KOPT-K1 (cell line): ENCODE results near the gene CCDC63.

Experiments used
- H3K27ac ChIP-seq: fragments of 200-600 bp; sonication (generic); 2 replicates; pipeline ENCODE4 v1.5.1; 2016; ENCODE audit warnings: antibody characterized with exemption, mild to moderate bottlenecking, low read depth, low read length; ENCODE audit not compliant: poor library complexity, severe bottlenecking
- H3K36me3 ChIP-seq: fragments of 200-600 bp; sonication (generic); 2 replicates; pipeline ENCODE4 v1.5.1; 2017; ENCODE audit warnings: antibody characterized with exemption, mild to moderate bottlenecking, low read length, moderate library complexity; ENCODE audit not compliant: insufficient read depth
- H3K9me3 ChIP-seq: fragments of 200-600 bp; sonication (generic); 2 replicates; pipeline ENCODE4 v1.5.1; 2017; ENCODE audit warnings: antibody characterized with exemption, low read length, mild to moderate bottlenecking; ENCODE audit not compliant: insufficient read depth, poor library complexity, severe bottlenecking

Gene CCDC63

GRCh38 chr12:110917467-110917866 is 70.7 kb downstream of the CCDC63 start:
- Histone ChIP-seq H3K36me3 (no peaks in the 10 kb centered on the region), H3K9me3 (no peaks in the 10 kb centered on the region), H3K27ac (no peak overlapping the region)

- Histone ChIP-seq H3K36me3 (no peaks in the 10 kb centered on the region), H3K27ac (no peak overlapping the region), H3K9me3 (no peaks in the 10 kb centered on the region)
These were observed 71.2 kb downstream of the CCDC63 start for GRCh38 chr12:110917961-110918360.

DNA sequence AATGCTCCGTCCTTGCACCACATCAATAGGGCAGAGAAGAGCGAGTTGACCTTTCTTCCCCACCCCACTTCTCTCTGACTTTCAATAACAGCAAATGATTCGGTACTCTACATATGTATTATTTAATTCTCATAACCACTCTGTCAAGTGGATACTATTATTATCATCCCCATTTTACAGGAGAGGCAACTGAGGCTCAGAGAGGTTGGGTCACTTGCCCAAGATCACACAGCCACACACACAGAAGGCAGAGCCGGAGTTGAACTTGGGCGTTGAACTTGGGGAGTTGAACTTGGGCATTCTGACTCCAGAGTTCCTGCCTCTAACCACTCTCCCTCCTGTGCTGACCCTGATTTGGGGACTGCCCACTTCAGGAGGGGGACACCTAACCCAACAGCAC is 72.9 kb downstream of the CCDC63 start:
- Histone ChIP-seq H3K36me3 (no peaks in the 10 kb centered on the region), H3K27ac (no peak overlapping the region), H3K9me3 (no peaks in the 10 kb centered on the region)

DNA sequence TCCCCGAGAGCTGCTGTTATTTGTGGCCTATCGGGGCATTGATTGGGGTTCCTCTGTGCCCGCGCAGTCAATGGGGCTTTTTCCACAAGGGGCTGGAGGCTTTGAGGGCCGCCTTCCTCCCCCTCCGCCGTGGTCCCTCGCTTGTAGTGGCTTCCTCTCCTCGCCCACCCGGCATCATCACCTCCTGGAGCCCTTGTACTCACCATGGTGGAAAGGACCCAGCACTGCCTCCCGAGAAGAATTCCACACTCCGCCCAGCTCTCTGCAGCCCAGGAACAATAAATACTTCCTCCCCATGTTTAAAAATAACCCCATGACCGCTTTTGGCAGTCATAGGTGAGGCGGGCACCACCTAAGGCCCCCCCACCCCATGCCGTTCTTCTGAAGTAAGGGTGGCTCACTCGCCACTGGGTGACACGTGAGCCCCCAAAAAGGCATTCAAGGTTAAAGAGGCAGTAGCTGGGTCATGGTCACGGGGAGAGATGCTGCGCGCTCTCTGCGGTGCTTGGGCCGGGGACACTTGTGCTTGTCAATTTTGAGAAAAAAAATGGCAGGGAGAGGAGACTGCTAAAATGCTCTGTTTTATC is 73.6 kb downstream of the CCDC63 start, which contains the start of gene MYL2:
MYL2 (minus strand) TSS at position 256 of the 587 bp plus-strand sequence; CDS start at position 206, 50 bp downstream.
- Histone ChIP-seq H3K27ac (no peak within 1 kb of the TSS), H3K36me3 (no peaks in the 10 kb centered on the region), H3K9me3 (no peaks in the 10 kb centered on the region)

- Histone ChIP-seq H3K9me3 (no peaks in the 10 kb centered on the region), H3K27ac (no peak overlapping the region), H3K36me3 (no peaks in the 10 kb centered on the region)
These were observed 74.5 kb downstream of the CCDC63 start for GRCh38 chr12:110921262-110921661.

DNA sequence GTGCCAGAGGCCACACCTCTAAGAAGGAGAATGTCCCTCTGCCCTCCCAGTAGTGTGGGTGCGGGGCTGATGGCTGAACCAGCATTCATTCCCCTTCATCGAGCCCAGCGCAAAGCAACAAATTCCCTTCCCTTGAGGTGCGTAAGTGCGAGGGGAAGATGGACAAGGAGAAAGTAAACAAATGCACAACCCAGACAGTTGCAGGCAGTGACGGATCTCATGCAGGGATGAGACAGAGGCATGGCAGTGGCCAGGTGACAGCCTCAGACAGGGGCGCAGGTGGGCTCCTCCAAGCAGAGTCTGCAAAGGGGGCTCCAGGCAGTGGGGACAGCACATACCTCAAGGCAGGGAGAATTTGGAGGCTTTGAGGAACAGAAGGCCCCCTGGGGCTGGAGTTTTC is 75.9 kb downstream of the CCDC63 start:
- no peaks in the 10 kb centered on the region for H3K9me3 ChIP-seq
- H3K27ac ChIP-seq: no peak overlapping the region
- no peaks in the 10 kb centered on the region for H3K36me3 ChIP-seq

- Histone ChIP-seq H3K36me3 (no peaks in the 10 kb centered on the region), H3K27ac (no peak overlapping the region), H3K9me3 (no peaks in the 10 kb centered on the region)
These were observed 76.4 kb downstream of the CCDC63 start for GRCh38 chr12:110923192-110923591.

- Histone ChIP-seq H3K36me3 (no peaks in the 10 kb centered on the region), H3K9me3 (no peaks in the 10 kb centered on the region), H3K27ac (no peak overlapping the region)
These were observed 77.0 kb downstream of the CCDC63 start for GRCh38 chr12:110923692-110924334.

DNA sequence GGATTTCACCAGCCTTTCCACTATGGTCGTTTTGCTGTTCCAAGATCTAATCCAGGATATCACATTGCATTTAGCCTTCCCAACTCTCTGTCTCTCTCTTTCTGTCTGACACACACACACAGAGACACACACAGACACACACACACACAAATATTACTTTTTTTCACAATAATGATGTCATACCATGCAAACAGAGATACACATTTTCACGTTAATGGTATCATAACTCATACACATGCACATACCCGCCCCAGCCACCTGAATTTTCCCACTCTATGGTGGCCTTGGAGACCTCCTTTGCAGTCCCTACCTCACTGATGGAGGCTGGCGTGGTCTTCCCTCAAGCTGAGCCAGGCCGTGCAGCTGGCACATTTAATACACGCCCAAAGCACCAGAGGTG is 80.8 kb downstream of the CCDC63 start:
- H3K9me3 ChIP-seq: no peaks in the 10 kb centered on the region

DNA sequence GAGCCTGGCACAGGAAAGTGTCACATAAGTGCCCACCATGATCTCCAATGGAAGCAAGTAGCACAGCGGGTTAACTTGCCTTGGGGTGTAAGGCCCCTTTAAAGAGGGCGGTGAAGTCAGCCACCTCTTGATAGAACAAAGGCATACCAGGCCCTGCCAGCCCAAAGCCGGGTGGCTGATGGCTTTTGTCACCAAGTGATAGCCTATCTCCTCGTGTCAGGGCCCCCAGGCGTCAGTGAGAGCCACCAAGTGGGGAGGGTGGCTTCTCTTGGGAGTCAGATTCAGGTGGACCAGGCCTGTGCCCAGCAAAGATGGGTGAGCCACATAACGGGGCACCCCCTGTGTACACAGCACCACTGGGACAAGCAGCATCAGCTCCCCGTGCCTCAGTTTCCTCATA is 81.9 kb downstream of the CCDC63 start:
- H3K36me3 ChIP-seq: no peaks in the 10 kb centered on the region
- no peaks in the 10 kb centered on the region for H3K9me3 ChIP-seq
- no peak overlapping the region for H3K27ac ChIP-seq

More for the DNA sequence above, 80.8 kb downstream of the CCDC63 start:
- no peak overlapping the region for H3K27ac ChIP-seq
- H3K36me3 ChIP-seq: no peaks in the 10 kb centered on the region

GRCh38 chr12:110929818-110930217 is 83.0 kb downstream of the CCDC63 start:
- H3K27ac ChIP-seq: no peak overlapping the region

DNA sequence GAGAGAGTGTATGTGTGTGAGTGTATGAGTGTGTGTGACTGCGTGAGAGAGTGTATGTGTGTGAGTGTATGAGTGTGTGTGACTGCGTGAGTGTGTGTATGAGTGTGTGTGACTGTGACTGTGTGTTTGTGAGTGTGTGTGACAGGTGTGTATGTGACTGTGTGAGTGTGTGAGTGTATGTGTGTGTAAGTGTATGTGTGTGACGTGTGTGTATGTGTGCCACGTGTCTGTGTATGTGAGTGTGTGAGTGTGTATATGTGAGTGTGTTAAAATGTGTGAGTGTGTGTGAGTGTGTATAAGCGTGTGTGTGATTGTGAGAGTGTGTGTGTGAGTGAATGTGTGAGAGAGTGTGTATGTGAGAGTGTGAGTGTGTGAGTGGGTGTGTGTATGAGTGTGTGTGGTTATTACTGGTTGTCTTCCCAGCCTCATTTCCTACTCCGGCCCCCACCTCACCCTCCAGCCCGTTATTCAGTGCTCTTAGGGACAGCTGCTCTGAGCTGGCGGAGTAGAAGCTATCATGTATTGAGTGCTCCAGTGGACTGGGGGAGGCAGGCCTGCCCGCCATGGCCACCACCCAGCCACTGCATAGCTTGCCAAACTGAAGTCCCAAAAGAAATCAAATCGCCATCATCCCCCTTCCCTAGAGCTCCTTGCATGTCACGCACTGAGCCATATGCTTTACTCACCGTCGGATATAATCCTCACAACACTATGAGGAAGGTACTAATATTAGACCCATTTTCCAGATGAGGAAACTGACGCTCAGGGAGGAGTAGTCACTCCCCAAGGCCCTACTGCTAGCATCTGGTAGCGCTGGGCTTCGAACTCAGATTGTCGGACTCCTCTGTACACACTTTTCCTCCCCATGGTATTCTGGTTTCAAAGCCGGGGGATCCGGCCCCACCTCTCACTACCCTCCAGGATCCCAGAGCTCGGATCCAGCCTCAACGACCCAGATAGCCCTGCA is 83.8 kb downstream of the CCDC63 start:
- no peaks in the 10 kb centered on the region for H3K36me3 ChIP-seq
- no peaks in the 10 kb centered on the region for H3K9me3 ChIP-seq
- H3K27ac ChIP-seq: no peak overlapping the region

More at GRCh38 chr12:110929818-110930217, 83.0 kb downstream of the CCDC63 start:
- no peaks in the 10 kb centered on the region for H3K36me3 ChIP-seq
- H3K9me3 ChIP-seq: no peaks in the 10 kb centered on the region

DNA sequence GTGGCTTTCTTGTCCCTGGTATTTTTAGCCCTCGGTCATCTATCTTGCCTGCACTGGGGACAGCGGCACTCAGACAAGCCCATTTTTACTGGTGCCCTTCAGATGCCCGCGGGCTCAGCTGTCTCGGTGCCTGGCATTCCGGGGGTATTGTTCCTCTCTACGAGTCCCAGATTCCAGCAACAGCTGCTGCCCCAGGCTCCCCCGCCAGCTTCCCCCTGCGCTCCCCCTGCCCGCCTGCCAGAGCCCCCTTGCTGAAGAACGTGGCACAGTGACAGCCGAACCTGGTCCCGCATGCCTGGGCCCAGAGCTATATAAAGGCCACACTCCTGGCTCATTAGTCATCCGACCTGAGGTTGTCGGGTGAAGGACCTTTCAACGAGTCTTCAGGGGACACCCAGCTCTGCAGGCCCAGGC is 84.5 kb downstream of the CCDC63 start:
- Histone ChIP-seq H3K9me3 (no peaks in the 10 kb centered on the region), H3K36me3 (no peaks in the 10 kb centered on the region), H3K27ac (no peak overlapping the region)

DNA sequence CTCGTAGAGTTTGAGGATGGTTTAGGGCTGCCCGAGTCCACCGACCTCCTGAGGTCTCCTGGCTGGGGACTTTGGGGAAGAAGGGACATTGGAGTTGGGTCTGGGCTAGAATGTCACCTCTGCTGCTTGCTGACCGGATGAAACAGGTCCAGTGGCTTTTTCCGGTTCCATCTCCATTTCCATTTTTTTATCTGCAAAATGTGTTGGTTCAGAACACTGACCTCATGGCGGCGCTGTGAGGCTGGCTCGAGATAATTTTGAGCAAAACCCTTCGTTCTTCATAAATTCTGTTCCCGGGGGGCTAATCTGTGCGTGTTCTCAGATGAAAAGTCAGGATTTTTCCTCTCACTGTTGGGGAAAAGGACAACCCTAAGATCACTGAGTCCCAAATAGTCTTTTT is 85.3 kb downstream of the CCDC63 start:
- Histone ChIP-seq H3K9me3 (no peaks in the 10 kb centered on the region), H3K27ac (no peak overlapping the region), H3K36me3 (no peaks in the 10 kb centered on the region)

- Histone ChIP-seq H3K9me3 (no peaks in the 10 kb centered on the region), H3K36me3 (no peaks in the 10 kb centered on the region), H3K27ac (no peak overlapping the region)
These were observed 86.7 kb downstream of the CCDC63 start for GRCh38 chr12:110933326-110933974.
